ENCODE results near the gene FBXL19.
A peak's percentile ranks its signal among the peaks of the same experiment; 100 is the strongest.
"Not testable (repeated sequence)": the region's sequence is repeated elsewhere in the genome, so short reads cannot be mapped to it uniquely, and the experiment has no call there.

Gene FBXL19

DNA sequence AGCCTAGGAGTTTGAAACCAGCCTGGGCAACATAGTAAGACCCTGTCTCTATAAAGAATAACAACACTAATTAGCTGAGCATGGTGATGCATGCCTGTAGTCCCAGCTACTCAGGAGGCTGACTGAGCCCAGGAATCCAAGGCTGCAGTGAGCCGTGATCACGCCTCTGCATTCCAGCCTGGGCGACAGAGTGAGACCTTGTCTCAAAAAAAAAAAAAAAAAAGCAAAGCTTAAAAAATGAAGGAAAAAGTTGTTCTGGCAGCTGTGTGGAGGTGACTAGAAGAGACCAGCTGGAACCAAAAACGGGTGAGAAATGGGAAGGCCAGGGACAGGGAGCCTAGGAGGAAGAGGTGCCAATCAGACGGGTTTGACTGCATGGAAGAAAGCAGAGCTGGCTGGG is 33.7 kb upstream of the FBXL19 start:
- TF ChIP-seq, protein P1, sequence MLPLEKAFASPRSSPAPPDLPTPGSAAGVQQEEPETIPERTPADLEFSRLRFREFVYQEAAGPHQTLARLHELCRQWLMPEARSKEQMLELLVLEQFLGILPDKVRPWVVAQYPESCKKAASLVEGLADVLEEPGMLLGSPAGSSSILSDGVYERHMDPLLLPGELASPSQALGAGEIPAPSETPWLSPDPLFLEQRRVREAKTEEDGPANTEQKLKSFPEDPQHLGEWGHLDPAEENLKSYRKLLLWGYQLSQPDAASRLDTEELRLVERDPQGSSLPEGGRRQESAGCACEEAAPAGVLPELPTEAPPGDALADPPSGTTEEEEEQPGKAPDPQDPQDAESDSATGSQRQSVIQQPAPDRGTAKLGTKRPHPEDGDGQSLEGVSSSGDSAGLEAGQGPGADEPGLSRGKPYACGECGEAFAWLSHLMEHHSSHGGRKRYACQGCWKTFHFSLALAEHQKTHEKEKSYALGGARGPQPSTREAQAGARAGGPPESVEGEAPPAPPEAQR (tag by site-specific recombination; IDR thresholded peaks at IDR 0.05) = no peak
- TF ChIP-seq, protein P2, sequence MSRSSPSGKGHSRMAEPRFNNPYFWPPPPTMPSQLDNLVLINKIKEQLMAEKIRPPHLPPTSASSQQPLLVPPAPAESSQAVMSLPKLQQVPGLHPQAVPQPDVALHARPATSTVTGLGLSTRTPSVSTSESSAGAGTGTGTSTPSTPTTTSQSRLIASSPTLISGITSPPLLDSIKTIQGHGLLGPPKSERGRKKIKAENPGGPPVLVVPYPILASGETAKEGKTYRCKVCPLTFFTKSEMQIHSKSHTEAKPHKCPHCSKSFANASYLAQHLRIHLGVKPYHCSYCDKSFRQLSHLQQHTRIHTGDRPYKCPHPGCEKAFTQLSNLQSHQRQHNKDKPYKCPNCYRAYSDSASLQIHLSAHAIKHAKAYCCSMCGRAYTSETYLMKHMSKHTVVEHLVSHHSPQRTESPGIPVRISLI (tag by site-specific recombination; IDR thresholded peaks at IDR 0.05) = 0 out of 2 replicates have a peak, but pooled peaks have one; percentile 12
- H3K9me3 ChIP-seq (ENCODE audit: control insufficient read depth, insufficient read depth, low read depth, low read length) = no peaks in the 10 kb centered on the region
- H3K27ac ChIP-seq (ENCODE audit: extremely low read depth, low read depth, low read length) = no peak overlapping the region
- H3K36me3 ChIP-seq (ENCODE audit: control insufficient read depth in 2 of 2, insufficient read depth in 1 of 2, low read length in 2 of 2) = peaks cover 10 to 62% of the 10 kb centered on the region in 2 experiments; a peak in 2 of 3 replicates
- H3K4me1 ChIP-seq (ENCODE audit: control insufficient read depth, insufficient read depth, low read length) = no peaks in the 10 kb centered on the region; the same call in 1 of the 2 replicates
- ChIA-PET POLR2A (interaction anchor here (2.0 kb wide), 1 partner anchor 12 kb away, joined by 4 read pairs; no protein-coding TSS in a partner anchor), CTCF (interaction anchor here (0.6 to 2.6 kb wide), 4 partner anchors 12 to 474 kb away, joined by 3 to 22 read pairs (median 6); no protein-coding TSS in a partner anchor)
- H3K4me3 ChIP-seq (ENCODE audit: low read depth, low read length) = no peak overlapping the region

DNA sequence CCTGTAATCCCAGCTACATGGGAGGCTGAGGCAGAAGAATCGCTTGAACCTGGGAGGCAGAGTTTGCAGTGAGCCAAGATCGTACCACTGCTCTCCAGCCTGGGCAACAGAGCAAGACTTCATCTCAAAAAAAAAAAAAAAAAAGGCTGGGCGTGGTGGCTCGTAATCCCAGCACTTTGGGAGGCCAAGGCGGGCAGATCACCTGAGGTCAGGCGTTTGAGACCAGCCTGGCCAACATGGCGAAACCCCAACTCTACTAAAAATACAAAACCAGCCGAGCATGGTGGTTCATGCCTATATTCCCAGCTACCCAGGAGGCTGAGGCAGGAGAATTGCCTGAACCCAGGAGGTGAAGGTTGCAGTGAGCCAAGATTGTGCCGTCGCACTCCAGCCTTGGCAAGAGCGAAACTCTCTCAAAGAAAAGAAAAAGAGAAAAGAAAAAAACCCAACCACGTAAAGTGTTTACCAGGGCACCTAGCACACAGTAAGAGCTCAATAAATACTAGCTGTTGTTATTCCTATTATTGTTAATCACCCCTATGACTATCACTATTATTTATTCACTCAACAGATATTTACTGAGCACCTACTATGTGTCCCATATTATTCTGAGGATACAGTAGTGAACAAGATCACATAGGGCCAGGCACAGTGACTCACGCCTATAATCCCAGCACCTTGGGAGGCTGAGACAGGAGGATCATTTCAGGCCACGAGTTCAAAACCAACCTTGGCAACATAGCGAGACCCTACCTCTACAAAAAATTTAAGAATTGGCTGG is 32.1 kb upstream of the FBXL19 start:
- peaks cover 10 to 48% of the 10 kb centered on the region in 2 experiments; a peak in 2 of 3 replicates for H3K36me3 ChIP-seq (ENCODE audit: control insufficient read depth in 2 of 2, insufficient read depth in 1 of 2, low read length in 2 of 2)
- POLR2A ChIA-PET = interaction anchor here (0.7 to 2.7 kb wide), 5 partner anchors 10 to 143 kb away, joined by 3 to 16 read pairs (median 4); partner anchors contain the start of gene PHKG2
- TF ChIP-seq ZNF664 (tag by site-specific recombination; IDR thresholded peaks at IDR 0.05) = peak; percentile 91
- TF ChIP-seq, protein P3, sequence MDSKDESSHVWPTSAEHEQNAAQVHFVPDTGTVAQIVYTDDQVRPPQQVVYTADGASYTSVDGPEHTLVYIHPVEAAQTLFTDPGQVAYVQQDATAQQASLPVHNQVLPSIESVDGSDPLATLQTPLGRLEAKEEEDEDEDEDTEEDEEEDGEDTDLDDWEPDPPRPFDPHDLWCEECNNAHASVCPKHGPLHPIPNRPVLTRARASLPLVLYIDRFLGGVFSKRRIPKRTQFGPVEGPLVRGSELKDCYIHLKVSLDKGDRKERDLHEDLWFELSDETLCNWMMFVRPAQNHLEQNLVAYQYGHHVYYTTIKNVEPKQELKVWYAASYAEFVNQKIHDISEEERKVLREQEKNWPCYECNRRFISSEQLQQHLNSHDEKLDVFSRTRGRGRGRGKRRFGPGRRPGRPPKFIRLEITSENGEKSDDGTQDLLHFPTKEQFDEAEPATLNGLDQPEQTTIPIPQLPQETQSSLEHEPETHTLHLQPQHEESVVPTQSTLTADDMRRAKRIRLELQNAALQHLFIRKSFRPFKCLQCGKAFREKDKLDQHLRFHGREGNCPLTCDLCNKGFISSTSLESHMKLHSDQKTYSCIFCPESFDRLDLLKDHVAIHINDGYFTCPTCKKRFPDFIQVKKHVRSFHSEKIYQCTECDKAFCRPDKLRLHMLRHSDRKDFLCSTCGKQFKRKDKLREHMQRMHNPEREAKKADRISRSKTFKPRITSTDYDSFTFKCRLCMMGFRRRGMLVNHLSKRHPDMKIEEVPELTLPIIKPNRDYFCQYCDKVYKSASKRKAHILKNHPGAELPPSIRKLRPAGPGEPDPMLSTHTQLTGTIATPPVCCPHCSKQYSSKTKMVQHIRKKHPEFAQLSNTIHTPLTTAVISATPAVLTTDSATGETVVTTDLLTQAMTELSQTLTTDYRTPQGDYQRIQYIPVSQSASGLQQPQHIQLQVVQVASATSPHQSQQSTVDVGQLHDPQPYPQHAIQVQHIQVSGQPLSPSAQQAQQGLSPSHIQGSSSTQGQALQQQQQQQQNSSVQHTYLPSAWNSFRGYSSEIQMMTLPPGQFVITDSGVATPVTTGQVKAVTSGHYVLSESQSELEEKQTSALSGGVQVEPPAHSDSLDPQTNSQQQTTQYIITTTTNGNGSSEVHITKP (tag by site-specific recombination; IDR thresholded peaks at IDR 0.05) = peak; percentile 54
- H3K4me1 ChIP-seq (ENCODE audit: control insufficient read depth, insufficient read depth, low read length); H3K4me3 ChIP-seq (ENCODE audit: low read depth, low read length); H3K9me3 ChIP-seq (ENCODE audit: control insufficient read depth, insufficient read depth, low read depth, low read length); H3K27ac ChIP-seq (ENCODE audit: extremely low read depth, low read depth, low read length): not testable (repeated sequence)
- CTCF ChIA-PET = interaction anchor here (0.9 to 2.6 kb wide), 5 partner anchors 10 to 78 kb away, joined by 3 to 22 read pairs (median 6); no protein-coding TSS in a partner anchor

DNA sequence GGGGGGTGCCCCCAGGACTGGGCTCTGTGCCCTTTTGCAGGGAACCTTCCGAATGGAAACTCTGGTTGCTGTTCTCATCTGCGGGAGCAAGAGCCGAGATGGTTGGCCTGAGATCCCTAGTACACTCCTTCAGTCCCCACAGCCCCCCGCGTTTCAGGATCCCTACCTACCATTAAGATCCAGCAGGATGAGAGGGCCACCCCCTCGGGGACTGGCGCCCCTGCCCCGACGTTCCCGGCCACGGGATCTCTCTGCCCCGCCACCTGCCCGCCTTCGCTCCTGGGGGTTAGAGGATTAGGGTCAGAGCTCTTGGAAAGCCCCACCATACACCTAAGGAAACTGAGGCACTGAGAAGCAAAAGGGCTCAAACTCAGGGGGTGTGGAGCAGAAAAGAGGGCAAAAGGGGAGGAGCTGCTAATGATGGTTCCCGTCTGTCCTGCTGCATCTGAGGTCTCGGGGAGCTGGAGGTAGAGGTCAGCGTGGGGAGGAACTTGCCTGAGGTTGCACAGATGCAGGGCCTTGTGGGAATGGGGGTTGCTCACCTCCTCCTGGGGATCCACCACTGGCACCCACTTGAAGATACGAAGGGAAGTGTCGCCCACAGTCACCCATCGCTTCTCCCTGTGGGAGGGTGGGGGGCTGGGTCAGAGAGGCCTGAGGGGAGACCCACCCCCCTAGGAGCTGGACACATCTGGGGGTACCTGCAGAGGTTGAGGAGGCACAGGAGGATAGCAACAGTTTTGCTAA is 30.5 kb upstream of the FBXL19 start:
- peak overlapping the region; percentile 84 for H3K4me3 ChIP-seq (ENCODE audit: low read depth, low read length)
- CTCF ChIA-PET = interaction anchor here (0.9 to 2.6 kb wide), 5 partner anchors 9 to 48 kb away, joined by 3 to 22 read pairs (median 4); no protein-coding TSS in a partner anchor
- POLR2A ChIA-PET = interaction anchor here (0.9 to 2.7 kb wide), 4 partner anchors 11 to 115 kb away, joined by 3 to 16 read pairs (median 4); partner anchors contain the start of gene FBXL19
- H3K36me3 ChIP-seq (ENCODE audit: control insufficient read depth in 2 of 2, insufficient read depth in 1 of 2, low read length in 2 of 2) = peaks cover 10 to 36% of the 10 kb centered on the region in 2 experiments; a peak in 2 of 3 replicates
- no peaks in the 10 kb centered on the region for H3K9me3 ChIP-seq (ENCODE audit: control insufficient read depth, insufficient read depth, low read depth, low read length)
- H3K4me1 ChIP-seq (ENCODE audit: control insufficient read depth, insufficient read depth, low read length) = no peaks in the 10 kb centered on the region; the same call in 1 of the 2 replicates
- H3K27ac ChIP-seq (ENCODE audit: extremely low read depth, low read depth, low read length) = peak overlapping the region; percentile 75; the same call in 1 of the 2 replicates
- TF ChIP-seq ZNF76 (tag by site-specific recombination; IDR thresholded peaks at IDR 0.05; ENCODE audit: borderline replicate concordance, low read depth) (peak; percentile 41), ZNF629 (tag by site-specific recombination; IDR thresholded peaks at IDR 0.05) (no peak), ZNF677 (tag by site-specific recombination; IDR thresholded peaks at IDR 0.05) (0 out of 2 replicates have a peak, but pooled peaks have one; percentile 4)
